Stimulated activated CD8-positive, alpha-beta memory T cell treated with anti-CD3 and anti-CD28 coated beads, Interleukin-7, amount 100 ng/mL, for 1 hour (primary cell): ENCODE data around the gene ELOA.

Source experiments
- DNase-seq, 2 donors: peaks; one replicate each; pipeline ENCODE4 v3.0.0-alpha.2; 2020; ENCODE audit warnings: low read depth in 2 of 2

Gene ELOA, protein sequence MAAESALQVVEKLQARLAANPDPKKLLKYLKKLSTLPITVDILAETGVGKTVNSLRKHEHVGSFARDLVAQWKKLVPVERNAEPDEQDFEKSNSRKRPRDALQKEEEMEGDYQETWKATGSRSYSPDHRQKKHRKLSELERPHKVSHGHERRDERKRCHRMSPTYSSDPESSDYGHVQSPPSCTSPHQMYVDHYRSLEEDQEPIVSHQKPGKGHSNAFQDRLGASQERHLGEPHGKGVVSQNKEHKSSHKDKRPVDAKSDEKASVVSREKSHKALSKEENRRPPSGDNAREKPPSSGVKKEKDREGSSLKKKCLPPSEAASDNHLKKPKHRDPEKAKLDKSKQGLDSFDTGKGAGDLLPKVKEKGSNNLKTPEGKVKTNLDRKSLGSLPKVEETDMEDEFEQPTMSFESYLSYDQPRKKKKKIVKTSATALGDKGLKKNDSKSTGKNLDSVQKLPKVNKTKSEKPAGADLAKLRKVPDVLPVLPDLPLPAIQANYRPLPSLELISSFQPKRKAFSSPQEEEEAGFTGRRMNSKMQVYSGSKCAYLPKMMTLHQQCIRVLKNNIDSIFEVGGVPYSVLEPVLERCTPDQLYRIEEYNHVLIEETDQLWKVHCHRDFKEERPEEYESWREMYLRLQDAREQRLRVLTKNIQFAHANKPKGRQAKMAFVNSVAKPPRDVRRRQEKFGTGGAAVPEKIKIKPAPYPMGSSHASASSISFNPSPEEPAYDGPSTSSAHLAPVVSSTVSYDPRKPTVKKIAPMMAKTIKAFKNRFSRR

DNA sequence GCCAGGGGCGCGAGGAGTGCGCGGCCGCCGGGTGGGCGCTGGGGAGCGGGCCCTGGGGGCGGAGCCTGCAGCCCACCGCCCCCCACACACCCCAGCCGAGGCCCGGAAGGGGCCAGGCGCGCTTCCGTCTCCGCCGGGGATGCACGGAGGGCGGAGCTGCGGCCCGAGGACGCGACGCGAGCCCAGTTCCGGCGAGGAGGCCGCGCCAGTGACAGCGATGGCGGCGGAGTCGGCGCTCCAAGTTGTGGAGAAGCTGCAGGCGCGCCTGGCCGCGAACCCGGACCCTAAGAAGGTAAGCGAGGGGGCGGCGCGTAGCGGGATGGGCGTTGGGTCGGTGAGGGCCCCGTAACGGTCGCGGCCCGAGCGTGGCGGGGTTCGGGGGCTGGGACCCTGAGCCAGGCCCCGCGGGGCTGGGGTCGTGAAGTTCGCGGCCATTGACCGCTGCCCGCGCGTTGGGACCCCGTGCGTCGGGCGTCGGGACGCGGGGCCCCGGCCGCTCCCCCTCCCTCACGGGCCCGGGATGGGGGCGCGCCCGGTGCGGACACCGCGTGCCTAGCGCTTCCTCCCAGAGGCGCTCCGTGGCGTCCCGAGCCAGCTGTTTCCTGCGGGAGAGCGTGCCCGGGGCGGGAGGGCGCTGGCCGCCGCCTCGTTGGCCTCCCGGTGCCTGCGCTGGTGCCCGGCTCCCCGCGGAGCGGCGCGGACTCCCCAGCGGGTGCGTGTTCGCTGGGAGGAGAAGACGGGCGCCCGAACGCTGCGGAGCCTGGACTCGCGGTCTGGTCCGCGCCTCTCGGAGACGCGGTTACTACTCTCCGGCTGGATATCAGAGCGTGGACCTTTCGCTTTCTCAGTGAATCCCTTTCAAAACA, at the start of gene ELOA:
TSS of gene ELOA (plus strand) at position 185 of the 866 bp plus-strand sequence. CDS start at position 218, 33 bp downstream.
- peak; percentile 48 to 52 for DNase-seq

DNA sequence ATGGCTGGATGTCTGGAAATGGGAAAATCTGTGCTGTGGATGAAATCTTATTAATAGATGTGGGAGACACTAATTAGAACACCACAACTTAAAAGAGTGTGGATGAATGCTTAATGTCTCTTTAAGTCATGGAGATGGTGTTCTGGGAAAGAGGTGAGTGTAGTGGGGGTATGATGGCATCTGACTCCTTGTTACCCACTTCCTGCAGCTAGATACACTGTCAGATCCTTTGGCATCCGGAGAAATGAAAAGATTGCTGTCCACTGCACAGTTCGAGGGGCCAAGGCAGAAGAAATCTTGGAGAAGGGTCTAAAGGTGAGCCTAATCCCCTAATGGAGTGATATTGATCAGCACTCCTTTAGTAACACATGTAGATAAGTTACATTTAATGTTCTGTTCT, 49.7 kb upstream of the ELOA start:
- DNase-seq: no peak

DNA sequence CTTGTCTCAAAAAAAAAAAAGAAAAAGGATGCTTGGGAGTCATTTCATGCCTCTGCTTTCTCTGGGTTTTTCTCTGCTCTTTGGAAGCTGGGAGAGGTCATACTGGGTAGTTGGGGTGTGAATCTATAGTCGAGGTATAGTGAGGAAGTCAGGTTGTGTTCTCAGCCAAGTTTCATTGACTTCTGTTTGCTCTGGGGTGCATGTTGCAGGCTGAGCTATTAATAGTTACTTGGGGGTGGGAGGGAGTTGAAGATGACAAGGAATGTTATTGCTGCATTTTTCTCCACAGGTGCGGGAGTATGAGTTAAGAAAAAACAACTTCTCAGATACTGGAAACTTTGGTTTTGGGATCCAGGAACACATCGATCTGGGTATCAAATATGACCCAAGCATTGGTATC, 48.9 kb upstream of the ELOA start:
- DNase-seq: no peak

DNA sequence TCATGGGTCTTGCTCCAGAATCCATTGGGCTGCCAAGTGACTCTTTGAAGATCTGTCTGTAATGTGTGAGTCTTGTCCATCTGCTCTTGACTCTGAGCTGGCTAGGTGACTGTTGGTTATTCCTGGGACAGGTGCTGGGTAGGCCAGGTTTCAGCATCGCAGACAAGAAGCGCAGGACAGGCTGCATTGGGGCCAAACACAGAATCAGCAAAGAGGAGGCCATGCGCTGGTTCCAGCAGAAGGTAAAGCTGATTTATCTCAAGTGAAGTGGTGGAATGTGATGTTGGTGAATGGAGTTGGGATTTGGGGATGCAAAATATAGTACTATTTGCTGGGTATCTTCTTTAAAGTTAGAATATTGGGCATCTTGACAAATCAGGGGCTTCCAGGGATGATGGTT, 47.6 kb upstream of the ELOA start:
- no peak for DNase-seq

DNA sequence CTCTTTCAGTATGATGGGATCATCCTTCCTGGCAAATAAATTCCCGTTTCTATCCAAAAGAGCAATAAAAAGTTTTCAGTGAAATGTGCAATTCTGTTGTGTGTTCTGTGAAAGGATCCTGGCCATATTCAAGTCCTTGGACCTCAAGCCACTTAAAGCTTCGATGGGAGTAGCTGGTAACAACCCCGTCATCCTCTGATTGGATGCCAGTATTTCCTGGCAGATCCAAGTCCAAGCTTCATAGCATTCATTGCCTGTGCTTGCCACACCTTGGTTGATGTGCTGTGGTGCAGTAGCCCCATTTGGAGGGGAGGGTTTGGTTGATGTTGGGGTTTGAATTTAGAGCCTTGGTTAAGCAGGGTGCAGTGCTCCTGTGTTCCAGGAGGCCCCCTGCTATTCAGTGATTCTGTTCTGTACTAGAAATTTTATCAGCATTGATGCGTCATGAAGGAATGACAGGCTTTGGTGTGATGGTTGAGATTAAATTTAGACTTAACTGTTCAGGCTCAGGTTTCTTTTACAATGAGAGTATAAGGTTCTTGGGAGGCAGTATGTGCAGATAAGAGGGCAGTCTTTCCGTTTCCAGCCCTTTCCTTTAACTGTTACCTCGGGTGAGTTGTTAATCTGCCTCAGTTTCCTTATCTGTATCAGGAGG, 46.8 kb upstream of the ELOA start:
- no peak for DNase-seq

DNA sequence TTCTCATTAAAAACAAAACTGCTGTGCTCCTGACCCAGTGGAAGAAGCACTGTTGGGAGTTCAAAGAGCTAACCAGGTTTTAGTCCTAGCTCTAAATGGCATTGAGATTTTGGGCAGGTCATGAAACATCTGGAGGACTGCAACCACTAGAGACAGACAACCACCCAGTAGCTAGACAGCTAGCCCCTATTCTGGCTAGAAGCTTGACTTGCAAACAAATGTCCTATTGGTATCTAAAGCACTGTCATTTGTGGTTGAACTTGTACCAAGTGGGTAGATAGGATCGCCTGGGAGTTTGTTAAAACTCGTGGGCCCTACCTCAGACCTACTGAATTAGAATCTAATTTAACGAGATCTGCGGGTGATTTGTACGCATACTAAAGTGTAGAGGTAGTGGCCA, 44.8 kb upstream of the ELOA start:
- DNase-seq: no peak

DNA sequence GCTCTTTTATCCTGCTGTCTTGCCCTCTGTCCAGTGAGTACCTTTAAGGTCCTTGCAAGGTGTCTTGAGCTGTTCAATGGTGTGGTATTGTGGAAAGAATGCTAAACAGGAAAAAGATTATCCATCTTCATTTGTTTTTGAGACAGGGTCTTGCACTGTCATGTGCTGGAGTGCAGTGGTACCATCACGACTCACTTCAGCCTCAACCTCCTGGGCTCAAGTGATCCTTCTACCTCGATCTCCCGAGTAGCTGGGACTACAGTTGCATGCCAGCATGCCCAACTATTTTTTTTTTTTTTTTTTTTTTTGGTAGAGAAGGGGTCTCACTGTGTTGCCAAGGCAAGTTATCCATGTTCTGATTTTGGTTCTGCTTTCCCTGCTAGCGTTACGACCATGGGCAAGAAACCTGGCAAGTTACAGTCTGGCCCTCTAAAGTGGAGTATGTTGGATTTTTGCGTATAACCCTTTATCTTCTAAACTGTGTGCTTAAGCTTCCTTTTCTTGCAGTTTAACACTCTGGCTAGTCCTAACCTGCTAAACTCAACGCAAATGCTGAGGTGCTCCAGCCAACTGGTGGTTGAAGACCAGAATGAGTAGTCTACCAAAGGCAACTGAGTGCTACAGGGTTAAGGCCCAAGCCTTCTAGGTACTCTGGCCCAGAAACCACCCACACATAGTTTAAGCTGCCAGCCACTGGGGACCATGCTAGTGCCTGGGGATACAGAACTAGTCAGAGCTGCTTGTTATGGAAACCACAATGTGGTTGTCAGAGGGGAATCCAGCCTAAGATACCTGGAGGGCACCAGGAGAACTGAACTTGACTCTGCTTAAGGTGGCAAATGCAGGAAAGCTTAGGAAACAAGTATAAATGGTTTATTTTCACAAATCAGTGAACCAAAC, 43.7 kb upstream of the ELOA start:
- DNase-seq: no peak

DNA sequence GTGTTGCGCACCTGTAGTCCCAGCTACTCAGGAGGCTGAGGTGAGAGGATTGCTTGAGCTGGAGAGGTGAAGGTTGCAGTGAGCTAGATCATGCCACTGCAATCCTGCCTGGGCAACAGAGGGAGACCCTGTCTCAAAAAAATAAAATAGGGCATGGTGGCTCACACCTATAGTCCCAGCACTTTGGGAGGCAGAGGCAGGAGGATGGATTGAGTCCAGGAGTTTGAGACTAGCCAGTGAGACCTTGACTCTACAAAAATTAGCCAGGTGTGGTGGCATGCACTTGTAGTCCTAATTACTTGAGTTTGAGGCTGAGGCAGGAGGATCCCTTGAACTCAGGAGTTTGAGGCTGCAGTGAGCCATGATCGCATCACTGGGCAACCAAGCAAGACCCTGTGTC, 42.0 kb upstream of the ELOA start:
- DNase-seq: no peak

DNA sequence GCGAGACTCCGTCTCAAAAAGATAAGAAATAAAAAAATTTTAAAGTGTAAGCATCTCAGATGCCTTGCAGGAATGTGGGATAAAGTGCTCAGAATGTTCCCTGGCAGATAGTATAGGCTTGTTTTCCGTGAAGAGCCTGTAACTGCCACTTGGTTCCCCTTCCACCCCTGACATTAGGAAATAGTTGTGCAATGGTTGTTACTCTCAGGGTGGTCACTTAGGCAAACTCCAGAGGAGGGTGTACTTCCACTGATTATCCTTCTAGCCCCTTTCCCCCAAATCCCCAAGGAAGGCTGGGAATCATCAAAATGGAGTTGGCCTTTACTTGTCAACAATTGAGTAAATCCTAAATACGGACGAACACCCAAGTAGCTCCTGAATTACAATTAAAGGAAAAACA, 41.3 kb upstream of the ELOA start:
- DNase-seq: no peak

DNA sequence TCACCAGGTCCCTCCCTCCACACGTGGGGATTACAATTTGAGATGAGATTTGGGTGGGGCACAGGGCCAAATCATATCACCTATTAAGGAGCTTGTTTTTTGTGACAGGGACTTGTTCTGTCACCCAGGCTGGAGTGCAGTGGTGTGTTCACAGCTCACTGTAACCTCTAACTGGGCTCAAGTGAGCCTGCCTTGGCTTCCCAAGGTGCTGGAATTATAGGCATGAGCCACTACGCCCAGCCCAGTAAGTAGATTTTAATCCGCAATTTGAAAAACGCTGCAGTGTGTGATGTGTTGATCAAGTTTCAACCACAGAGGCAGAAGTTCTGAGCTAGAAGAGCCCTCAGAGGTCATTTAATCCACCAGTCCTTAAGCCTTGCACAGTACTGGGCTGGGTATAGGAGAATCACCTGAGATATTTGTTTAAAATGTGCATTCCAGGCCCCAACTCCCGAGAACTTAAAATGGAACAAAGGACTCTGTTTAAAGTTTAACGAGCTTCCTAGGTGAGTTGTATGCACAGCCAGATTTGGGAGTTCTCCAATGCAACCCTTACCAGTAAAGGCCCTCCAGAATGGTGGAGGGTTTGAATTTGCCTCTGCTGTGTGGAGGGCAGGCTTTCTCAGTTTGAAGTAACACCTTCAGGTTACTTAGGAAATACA, 38.3 kb upstream of the ELOA start:
- DNase-seq: no peak

DNA sequence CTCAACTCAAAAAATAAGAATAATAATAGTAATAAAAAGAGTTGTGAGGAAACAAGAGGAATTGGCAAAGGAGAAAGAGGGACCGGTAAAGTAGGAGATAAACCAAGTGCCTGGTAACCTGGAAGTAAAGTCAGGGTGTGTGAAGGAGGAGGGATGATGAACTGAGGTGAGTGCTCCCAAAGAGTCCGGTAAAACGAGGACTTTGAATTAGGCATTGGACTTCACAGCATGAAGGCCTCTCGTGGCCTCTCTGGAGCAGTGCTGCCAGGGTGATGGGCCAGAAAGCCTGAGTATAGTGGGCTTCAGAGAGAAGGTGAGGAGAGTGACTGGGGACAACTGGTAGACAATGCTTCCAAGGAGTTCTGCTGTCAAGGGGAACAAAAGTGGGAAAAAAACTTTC, 34.0 kb upstream of the ELOA start:
- no peak for DNase-seq

DNA sequence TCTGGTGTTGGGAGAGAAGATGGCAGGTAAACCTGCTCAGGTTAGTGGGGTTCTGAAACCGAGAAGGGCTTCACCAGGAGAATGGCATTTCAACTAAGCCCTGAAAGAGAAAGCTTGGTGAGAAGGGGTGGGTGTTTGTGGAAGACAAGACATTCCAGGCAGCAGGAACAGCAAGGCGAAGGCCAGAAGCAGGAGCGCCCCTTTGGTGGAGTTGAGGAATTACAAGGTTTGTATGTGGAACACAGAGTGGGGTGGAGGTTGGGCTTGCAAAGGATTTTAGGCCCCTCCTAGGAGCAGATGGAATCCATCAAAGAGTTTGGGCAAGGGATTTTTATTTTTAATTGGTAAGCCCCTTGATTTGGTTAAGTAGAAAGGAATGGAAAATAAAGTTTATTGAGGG, 24.8 kb upstream of the ELOA start:
- DNase-seq: no peak

DNA sequence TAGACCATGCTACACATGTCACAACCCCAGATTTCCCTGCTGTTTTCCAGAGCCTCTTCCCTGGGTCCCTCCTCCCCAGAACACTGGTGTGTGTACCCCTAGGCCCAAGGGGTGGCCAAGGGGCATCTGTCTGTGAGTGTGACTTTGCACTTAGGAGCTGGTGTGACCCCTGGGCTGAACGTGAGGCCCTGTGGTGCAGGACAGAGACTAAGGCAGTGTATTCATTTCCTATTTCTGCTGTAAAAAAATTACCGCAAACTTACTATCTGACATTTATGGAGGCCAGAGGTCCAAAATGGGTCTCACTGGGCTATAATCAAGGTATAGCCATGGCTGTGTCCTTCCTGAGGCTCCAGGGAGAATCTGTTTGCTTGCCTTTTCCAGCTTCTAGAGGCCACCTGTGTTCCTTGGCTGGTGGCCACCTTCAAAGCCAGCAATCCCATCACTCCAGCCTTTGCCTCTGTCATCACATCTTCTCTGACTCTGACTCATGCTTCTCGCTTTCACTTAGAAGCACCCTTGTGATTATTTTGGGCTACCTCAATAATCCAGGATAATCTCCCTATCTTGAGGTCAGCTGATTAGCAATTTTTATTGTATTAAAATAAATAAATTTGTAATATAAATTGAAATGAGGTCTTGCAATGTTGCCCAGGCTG, 24.0 kb upstream of the ELOA start:
- DNase-seq: no peak

DNA sequence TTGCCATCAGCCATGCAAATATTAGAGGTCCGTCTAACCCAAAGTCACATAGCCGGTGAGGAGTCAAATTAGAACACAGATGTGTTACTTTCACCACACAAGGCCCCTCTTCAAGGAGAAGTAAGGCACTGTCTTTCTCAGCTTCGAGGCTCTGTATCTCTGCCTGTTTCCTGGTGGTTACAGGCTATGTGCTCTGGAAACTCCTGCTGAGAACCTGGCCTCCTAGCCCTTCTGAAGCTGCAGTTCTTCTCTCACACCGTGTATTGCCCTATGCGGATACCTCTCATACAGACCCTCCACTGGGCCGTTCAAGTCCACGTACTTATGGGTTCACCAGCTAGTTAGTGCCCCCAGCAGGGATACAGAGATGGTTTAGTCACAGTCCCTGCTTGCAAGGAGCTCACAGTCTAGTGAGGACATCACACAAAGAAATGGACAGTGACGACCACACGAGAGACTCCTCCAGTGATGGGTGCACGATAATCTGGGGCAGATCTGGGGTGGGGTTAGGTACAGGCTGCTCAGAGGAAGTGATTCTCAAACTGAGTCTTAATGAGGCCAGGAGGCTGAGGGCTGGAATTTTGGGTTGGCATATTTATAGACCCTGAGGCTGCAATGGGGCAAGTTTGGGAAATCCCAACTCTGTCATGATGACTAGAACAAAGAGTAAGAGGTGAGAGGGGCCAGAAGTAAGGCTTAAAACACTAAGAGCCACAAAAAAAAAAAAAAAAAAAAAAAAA, 22.8 kb upstream of the ELOA start:
- no peak for DNase-seq

DNA sequence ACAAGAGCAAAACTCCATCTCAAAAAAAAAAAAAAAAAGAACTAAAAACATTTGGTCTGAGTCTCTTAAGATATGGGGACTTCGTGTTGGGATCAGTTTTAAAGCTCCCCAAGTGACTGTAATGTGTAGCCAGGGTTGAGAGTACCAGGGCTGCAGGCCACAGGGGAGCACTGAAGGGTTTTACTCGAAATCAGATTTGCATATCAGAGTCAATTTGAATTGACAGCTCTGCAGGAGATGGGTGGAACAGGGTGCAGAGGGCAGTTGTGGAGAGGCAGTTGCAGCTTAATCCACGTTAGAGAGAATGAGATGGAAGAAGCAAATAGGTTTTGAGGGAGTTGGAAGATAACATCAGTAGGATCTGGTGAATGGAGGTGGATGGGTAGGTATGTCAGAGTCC, 20.6 kb upstream of the ELOA start:
- no peak for DNase-seq

DNA sequence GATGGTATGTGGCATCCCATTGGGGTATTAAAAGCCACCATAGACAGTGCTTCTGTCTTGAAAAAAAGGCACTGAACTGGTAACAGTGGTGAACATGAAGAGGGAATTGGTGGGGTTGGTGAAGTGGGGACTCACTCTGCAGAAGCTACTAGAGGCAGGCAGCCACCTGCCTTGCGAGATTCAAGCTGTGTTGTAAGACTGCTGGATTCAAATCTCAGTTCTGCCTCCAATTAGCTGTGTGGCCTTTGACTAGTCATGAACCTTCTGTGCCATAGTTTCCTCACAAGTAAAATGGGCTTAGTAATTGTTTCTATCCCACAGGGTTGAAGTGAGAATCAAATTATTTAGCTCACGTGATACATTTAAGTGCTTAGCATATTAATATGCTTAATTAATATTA, 16.6 kb upstream of the ELOA start:
- no peak for DNase-seq

DNA sequence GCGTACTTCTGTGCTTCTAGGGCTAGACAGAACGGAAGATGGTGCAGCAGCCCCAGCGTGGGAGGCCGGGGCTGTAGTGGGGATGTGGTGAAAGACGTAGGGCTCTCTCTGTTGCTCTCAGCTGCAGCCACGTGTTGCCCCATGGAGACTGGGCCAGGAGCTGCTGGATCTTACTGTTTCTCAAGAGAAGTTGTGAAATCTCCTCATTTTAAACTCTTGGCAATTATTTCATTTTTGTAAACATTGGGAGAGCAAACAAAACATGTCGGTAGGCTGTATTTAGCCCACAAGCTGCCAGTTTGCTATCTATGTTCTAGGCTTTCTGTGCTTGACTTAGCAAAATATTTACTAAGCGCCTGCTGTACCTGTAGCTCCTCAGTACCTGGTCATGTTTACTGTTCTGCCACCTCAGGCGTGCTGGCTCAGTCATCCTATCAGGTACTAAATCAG, 15.9 kb upstream of the ELOA start:
- DNase-seq: no peak

DNA sequence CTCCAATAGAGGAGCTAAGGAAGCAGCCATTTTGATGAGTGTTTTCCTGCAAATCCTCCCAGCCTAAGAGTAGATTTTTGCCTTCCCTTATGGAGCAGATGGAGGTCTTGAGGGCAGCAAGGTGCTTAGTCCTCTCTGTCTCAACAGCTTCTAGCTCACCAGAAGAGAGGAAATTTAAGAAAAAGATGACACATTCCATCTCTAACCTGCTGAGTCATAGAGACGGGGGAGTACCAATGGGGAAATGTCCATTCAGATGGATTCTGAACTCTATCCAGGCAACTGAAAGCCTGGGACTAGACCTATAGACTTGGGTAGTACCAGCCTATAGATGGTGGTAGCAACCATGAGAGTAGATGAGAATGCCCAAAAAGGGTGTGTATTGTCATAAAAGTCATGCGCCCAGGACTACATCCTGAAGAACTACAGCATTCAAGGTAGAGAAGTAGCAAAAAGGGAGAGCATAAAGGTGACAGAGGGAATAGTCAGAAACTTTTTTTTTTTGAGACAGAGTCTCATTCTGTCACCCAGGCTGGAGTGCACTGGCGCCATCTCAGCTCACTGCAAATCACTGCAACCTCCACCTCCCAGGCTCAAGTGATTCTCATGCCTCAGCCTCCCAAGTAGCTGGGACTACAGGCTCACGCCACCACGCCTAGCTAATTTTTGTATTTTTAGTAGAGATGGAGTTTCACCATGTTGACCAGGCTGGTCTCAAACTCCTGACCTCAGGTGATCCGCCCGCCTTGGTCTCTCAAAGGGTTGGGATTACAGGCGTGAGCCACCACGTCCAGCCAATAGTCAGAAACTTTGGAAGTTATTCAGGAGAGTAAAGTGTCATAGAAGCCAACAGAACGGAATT, 10.7 kb upstream of the ELOA start:
- no peak for DNase-seq
